ENCODE measurements around the gene ZDHHC14. TPM values are rescaled to one million over a fixed set of nuclear protein-coding genes. Genes with fewer than 3 reads are reported as not detected.

ZDHHC14 gene
- total RNA-seq, 6 experiments from 2014 or later = 5.2 to 6.7 (median 6.0) TPM

- no peak for DNase-seq
- Mint-ChIP-seq H3K36me3 (ENCODE audit: low read depth) (no peaks in the 10 kb centered on the region), H3K4me1 (ENCODE audit: low read depth) (no peaks in the 10 kb centered on the region), H3K9me3 (no peaks in the 10 kb centered on the region), H3K27me3 (ENCODE audit: insufficient read depth) (no peaks in the 10 kb centered on the region; the same call in none of the 2 replicates), H3K4me3 (no peak overlapping the region), H3K27ac (no peak overlapping the region)
- TF ChIP-seq, protein P1, sequence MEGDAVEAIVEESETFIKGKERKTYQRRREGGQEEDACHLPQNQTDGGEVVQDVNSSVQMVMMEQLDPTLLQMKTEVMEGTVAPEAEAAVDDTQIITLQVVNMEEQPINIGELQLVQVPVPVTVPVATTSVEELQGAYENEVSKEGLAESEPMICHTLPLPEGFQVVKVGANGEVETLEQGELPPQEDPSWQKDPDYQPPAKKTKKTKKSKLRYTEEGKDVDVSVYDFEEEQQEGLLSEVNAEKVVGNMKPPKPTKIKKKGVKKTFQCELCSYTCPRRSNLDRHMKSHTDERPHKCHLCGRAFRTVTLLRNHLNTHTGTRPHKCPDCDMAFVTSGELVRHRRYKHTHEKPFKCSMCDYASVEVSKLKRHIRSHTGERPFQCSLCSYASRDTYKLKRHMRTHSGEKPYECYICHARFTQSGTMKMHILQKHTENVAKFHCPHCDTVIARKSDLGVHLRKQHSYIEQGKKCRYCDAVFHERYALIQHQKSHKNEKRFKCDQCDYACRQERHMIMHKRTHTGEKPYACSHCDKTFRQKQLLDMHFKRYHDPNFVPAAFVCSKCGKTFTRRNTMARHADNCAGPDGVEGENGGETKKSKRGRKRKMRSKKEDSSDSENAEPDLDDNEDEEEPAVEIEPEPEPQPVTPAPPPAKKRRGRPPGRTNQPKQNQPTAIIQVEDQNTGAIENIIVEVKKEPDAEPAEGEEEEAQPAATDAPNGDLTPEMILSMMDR (IDR thresholded peaks at IDR 0.05) = no peak
These were observed 179.9 kb downstream of the ZDHHC14 start for GRCh38 chr6:157560691-157561413.

GRCh38 chr6:157561414-157561790 is 180.4 kb downstream of the ZDHHC14 start:
- no peaks in the 10 kb centered on the region for H3K4me1 Mint-ChIP-seq (ENCODE audit: low read depth)

GRCh38 chr6:157561929-157562810 is 181.2 kb downstream of the ZDHHC14 start:
- no peak for DNase-seq
- Mint-ChIP-seq H3K36me3 (ENCODE audit: low read depth) (no peaks in the 10 kb centered on the region), H3K9me3 (no peaks in the 10 kb centered on the region), H3K4me3 (no peak overlapping the region), H3K4me1 (ENCODE audit: low read depth) (no peaks in the 10 kb centered on the region), H3K27me3 (ENCODE audit: insufficient read depth) (no peaks in the 10 kb centered on the region; the same call in 1 of the 2 replicates), H3K27ac (no peak overlapping the region)
- TF ChIP-seq, protein P1 (IDR thresholded peaks at IDR 0.05) = no peak

More at GRCh38 chr6:157561414-157561790, 180.4 kb downstream of the ZDHHC14 start:
- DNase-seq = no peak
- no peaks in the 10 kb centered on the region for H3K9me3 Mint-ChIP-seq
- no peaks in the 10 kb centered on the region for H3K36me3 Mint-ChIP-seq (ENCODE audit: low read depth)
- no peak overlapping the region for H3K4me3 Mint-ChIP-seq
- H3K27ac Mint-ChIP-seq = no peak overlapping the region
- TF ChIP-seq, protein P1 (IDR thresholded peaks at IDR 0.05) = no peak
- no peaks in the 10 kb centered on the region; the same call in none of the 2 replicates for H3K27me3 Mint-ChIP-seq (ENCODE audit: insufficient read depth)

DNA sequence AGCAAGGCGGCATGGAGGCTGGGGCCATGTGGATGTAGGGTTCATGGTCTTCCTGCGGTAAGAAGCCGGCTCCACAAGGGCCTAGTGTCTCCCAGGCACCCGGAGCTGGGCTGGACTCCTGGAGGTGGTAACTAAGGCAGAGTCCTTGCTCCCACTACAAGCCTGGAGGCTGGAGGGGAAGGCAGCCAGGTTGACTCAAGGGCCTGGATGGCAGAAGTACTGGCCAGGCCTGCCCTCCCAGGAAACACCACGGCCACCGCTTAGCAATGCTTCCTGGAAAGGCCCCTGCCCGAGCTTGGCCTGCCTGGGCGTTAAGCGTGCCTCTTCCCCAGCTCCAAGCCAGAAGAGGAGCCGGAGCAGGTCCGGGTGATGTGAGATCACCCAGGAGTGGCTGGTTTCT is 182.0 kb downstream of the ZDHHC14 start:
- Mint-ChIP-seq H3K9me3 (no peaks in the 10 kb centered on the region), H3K4me1 (ENCODE audit: low read depth) (no peaks in the 10 kb centered on the region), H3K27ac (no peak overlapping the region), H3K27me3 (ENCODE audit: insufficient read depth) (no peaks in the 10 kb centered on the region; the same call in 1 of the 2 replicates), H3K4me3 (no peak overlapping the region), H3K36me3 (ENCODE audit: low read depth) (no peaks in the 10 kb centered on the region)
- DNase-seq = no peak
- TF ChIP-seq, protein P1 (IDR thresholded peaks at IDR 0.05) = no peak

DNA sequence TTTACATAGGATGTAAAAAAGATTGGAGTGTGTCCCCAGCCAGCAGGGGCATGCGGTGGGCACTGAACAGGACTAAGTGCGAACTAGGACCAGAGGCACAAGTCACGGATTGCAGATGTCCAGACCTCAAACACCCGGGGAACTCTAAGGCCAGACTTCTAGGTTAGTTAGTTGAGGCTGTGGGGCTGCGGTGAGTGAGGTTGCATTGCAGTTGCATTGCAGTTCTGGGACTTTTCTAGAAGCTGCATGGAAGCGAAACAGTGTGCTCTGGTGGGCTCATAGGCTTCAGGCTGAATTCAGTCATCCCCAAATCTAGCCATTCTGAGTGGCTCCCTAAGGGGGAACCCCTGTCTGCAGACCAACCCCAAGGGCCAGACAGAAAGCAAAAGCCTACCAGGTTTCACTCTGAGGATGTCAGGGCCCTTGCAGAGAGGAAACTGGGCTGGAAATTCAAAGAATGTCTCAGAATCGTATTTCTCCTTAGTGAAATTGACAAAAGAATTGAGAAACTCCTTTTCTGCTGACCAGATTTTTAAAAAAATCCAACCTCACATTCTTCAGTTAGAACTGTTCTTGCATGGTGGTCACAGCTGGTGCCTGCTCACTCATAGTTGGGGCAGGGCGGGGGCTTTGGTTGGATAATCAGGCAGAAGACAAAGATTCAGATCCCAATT is 182.8 kb downstream of the ZDHHC14 start:
- no peak overlapping the region for H3K4me3 Mint-ChIP-seq
- H3K4me1 Mint-ChIP-seq (ENCODE audit: low read depth) = no peaks in the 10 kb centered on the region
- no peak overlapping the region for H3K27ac Mint-ChIP-seq
- no peaks in the 10 kb centered on the region; the same call in 1 of the 2 replicates for H3K27me3 Mint-ChIP-seq (ENCODE audit: insufficient read depth)
- TF ChIP-seq, protein P1 (IDR thresholded peaks at IDR 0.05) = no peak
- H3K9me3 Mint-ChIP-seq = no peaks in the 10 kb centered on the region
- DNase-seq = no peak
- no peaks in the 10 kb centered on the region for H3K36me3 Mint-ChIP-seq (ENCODE audit: low read depth)

Data from HFFc6 (cell line).